ENCODE data around the gene SVIL. TPM values are rescaled to one million over a fixed set of nuclear protein-coding genes. Genes with fewer than 3 reads are reported as not detected.

Gene SVIL
- total and polyA plus RNA-seq, 2 of the 13 experiments (the other 11 are each of a cell fraction or from before 2014, with no cell fraction given) = 3.9 to 12.1 TPM

DNA sequence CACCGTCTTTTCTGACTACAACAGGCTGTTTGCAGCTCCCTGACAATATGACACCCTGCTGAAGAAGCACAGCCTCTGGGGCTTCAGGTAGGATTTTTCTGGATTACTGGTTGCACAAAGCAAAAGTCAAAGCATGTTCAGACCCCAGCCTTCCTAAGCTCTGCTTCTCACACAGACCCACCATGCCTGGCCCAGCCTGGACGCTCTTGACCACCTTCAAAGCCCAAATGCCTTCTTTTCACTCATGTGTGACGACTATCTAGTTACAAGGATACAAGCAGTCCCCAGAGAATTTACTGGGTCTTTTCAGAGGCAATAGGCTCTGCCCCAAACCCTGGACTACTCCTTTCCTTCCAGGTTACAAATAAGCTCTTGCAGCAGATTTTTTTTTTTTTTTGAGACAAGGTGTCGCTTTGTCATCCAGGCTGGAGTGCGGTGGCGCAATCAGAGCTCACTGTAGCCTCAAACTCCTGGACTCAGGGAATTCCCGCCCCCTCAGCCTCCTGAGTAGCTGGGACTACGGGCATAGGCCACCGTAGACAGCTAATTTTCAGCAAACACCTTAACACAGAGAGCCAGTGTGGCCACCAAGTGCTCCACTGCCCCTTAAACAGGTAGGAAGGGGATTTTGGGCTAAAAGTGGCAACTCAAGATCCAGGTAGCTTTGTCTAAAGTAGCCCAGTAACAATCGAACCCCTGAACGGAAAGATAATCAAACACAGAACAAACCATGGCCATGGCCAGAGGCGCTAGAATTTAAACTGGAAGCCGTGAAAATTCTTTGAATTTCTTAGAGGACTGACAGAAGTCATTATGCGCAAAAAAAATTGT is 16.2 kb downstream of the SVIL start (continued):
- TF ChIP-seq, protein P1, sequence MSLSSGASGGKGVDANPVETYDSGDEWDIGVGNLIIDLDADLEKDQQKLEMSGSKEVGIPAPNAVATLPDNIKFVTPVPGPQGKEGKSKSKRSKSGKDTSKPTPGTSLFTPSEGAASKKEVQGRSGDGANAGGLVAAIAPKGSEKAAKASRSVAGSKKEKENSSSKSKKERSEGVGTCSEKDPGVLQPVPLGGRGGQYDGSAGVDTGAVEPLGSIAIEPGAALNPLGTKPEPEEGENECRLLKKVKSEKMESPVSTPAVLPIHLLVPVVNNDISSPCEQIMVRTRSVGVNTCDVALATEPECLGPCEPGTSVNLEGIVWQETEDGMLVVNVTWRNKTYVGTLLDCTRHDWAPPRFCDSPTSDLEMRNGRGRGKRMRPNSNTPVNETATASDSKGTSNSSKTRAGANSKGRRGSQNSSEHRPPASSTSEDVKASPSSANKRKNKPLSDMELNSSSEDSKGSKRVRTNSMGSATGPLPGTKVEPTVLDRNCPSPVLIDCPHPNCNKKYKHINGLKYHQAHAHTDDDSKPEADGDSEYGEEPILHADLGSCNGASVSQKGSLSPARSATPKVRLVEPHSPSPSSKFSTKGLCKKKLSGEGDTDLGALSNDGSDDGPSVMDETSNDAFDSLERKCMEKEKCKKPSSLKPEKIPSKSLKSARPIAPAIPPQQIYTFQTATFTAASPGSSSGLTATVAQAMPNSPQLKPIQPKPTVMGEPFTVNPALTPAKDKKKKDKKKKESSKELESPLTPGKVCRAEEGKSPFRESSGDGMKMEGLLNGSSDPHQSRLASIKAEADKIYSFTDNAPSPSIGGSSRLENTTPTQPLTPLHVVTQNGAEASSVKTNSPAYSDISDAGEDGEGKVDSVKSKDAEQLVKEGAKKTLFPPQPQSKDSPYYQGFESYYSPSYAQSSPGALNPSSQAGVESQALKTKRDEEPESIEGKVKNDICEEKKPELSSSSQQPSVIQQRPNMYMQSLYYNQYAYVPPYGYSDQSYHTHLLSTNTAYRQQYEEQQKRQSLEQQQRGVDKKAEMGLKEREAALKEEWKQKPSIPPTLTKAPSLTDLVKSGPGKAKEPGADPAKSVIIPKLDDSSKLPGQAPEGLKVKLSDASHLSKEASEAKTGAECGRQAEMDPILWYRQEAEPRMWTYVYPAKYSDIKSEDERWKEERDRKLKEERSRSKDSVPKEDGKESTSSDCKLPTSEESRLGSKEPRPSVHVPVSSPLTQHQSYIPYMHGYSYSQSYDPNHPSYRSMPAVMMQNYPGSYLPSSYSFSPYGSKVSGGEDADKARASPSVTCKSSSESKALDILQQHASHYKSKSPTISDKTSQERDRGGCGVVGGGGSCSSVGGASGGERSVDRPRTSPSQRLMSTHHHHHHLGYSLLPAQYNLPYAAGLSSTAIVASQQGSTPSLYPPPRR (CRISPR knock-in tag; IDR thresholded peaks at IDR 0.05; ENCODE audit: borderline replicate concordance) = 0 out of 2 replicates have a peak, but pooled peaks have one; percentile 35
- TF ChIP-seq ZNF460 (CRISPR knock-in tag; IDR thresholded peaks at IDR 0.05; ENCODE audit: borderline replicate concordance) (no peak), SOX13 (IDR thresholded peaks at IDR 0.05) (peak; percentile 28; the same call in 1 of the 2 replicates), SOX13 (CRISPR knock-in tag; conservative IDR thresholded peaks at IDR 0.05 in 1 of 2, IDR thresholded peaks at IDR 0.05 in 1 of 2) (peak in 1 of 2 experiments; percentile 89; a peak in 2 of 4 replicates), ZNF143 (CRISPR knock-in tag; IDR thresholded peaks at IDR 0.05) (no peak), TBP (CRISPR knock-in tag; IDR thresholded peaks at IDR 0.05) (no peak), MED13 (CRISPR knock-in tag; IDR thresholded peaks at IDR 0.05) (no peak), MED8 (CRISPR knock-in tag; IDR thresholded peaks at IDR 0.05; ENCODE audit: insufficient replicate concordance) (no peak), SMAD9 (CRISPR knock-in tag; IDR thresholded peaks at IDR 0.05) (no peak), ZFP41 (CRISPR knock-in tag; IDR thresholded peaks at IDR 0.05; ENCODE audit: borderline replicate concordance) (no peak), TCF12 (IDR thresholded peaks at IDR 0.05) (no peak), TCF12 (CRISPR knock-in tag; IDR thresholded peaks at IDR 0.05) (0 out of 2 replicates have a peak, but pooled peaks have one; percentile 24), RFXANK (CRISPR knock-in tag; IDR thresholded peaks at IDR 0.05) (no peak), ATF7 (IDR thresholded peaks at IDR 0.05) (no peak), ATF7 (CRISPR knock-in tag; IDR thresholded peaks at IDR 0.05) (no peak), SMAD3 (CRISPR knock-in tag; IDR thresholded peaks at IDR 0.05) (0 out of 2 replicates have a peak, but pooled peaks have one; percentile 13), CCAR2 (optimal IDR thresholded peaks at IDR 0.05; ENCODE audit: low read depth, low read length) (no peak), ZNF788 (CRISPR knock-in tag; IDR thresholded peaks at IDR 0.05; ENCODE audit: borderline replicate concordance) (peak; percentile 62; the same call in 1 of the 2 replicates), ZNF891 (CRISPR knock-in tag; IDR thresholded peaks at IDR 0.05) (no peak), SOX5 (CRISPR knock-in tag; IDR thresholded peaks at IDR 0.05; ENCODE audit: borderline replicate concordance) (peak; percentile 67; the same call in 1 of the 2 replicates)
- TF ChIP-seq, protein P2, sequence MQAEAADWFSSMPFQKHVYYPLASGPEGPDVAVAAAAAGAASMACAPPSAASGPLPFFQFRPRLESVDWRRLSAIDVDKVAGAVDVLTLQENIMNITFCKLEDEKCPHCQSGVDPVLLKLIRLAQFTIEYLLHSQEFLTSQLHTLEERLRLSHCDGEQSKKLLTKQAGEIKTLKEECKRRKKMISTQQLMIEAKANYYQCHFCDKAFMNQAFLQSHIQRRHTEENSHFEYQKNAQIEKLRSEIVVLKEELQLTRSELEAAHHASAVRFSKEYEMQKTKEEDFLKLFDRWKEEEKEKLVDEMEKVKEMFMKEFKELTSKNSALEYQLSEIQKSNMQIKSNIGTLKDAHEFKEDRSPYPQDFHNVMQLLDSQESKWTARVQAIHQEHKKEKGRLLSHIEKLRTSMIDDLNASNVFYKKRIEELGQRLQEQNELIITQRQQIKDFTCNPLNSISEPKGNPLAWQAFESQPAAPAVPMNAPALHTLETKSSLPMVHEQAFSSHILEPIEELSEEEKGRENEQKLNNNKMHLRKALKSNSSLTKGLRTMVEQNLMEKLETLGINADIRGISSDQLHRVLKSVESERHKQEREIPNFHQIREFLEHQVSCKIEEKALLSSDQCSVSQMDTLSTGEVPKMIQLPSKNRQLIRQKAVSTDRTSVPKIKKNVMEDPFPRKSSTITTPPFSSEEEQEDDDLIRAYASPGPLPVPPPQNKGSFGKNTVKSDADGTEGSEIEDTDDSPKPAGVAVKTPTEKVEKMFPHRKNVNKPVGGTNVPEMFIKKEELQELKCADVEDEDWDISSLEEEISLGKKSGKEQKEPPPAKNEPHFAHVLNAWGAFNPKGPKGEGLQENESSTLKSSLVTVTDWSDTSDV (CRISPR knock-in tag; IDR thresholded peaks at IDR 0.05) = no peak
- TF ChIP-seq, protein P3, sequence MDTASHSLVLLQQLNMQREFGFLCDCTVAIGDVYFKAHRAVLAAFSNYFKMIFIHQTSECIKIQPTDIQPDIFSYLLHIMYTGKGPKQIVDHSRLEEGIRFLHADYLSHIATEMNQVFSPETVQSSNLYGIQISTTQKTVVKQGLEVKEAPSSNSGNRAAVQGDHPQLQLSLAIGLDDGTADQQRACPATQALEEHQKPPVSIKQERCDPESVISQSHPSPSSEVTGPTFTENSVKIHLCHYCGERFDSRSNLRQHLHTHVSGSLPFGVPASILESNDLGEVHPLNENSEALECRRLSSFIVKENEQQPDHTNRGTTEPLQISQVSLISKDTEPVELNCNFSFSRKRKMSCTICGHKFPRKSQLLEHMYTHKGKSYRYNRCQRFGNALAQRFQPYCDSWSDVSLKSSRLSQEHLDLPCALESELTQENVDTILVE (CRISPR knock-in tag; IDR thresholded peaks at IDR 0.05) = no peak
